ENCODE results near the gene EHBP1L1. TPM values are rescaled to one million over a fixed set of nuclear protein-coding genes. Genes with fewer than 3 reads are reported as not detected.

Gene EHBP1L1
- total and polyA plus RNA-seq, 2 of the 8 experiments (the other 6 are each of a cell fraction or from before 2014, with no cell fraction given) = 4.3 to 6.6 TPM

- TF ChIP-seq CHD7 (IDR thresholded peaks at IDR 0.05; ENCODE audit: insufficient replicate concordance, low read length) = no peak
- no peak for TF ChIP-seq EGR1 (IDR thresholded peaks at IDR 0.05; ENCODE audit: borderline replicate concordance, low read depth, low read length)
- no peak for TF ChIP-seq MAFK (IDR thresholded peaks at IDR 0.05; ENCODE audit: low read depth, low read length)
- no peak for TF ChIP-seq SIRT6 (IDR thresholded peaks at IDR 0.05; ENCODE audit: low read length)
- no peak for TF ChIP-seq EP300 (IDR thresholded peaks at IDR 0.05; ENCODE audit: borderline replicate concordance in 1 of 2, low read depth in 2 of 2, low read length in 2 of 2)
- TF ChIP-seq SIN3A (conservative IDR thresholded peaks at IDR 0.05 in 1 of 2, IDR thresholded peaks at IDR 0.05 in 1 of 2; ENCODE audit: low read depth in 1 of 2, low read length in 2 of 2) = peak in 1 of 2 experiments; percentile 52; a peak in 1 of 4 replicates
Measured at GRCh38 chr11:65615950-65616574, 40.2 kb downstream of the EHBP1L1 start (continued).
